Uterus (tissue), 4 donors: ENCODE data around the gene CFAP97. TPM values are rescaled to one million over a fixed set of nuclear protein-coding genes. Genes with fewer than 3 reads are reported as not detected.
"Not testable (repeated sequence)": the region's sequence is repeated elsewhere in the genome, so short reads cannot be mapped to it uniquely, and the experiment has no call there.

ENCODE experiments used
- DNase-seq, 2 donors: peaks; one replicate each; pipeline ENCODE4 v3.0.0-alpha.2; 2019 to 2020
- H3K27ac ChIP-seq, 2 donors: fragments of 200-600 bp; sonication (generic); 1 replicate in 1 of 2; 2 replicates in 1 of 2; pipeline ENCODE4 v1.5.1; 2016 to 2018
- H3K27me3 ChIP-seq, 2 donors: fragments of 200-600 bp; sonication (generic); one replicate each; pipeline ENCODE4 v1.5.1; 2018 to 2019; ENCODE audit warnings: control low read depth in 1 of 2
- H3K36me3 ChIP-seq, 2 donors: fragments of 200-600 bp; sonication (generic); one replicate each; pipeline ENCODE4 v1.5.1; 2019; ENCODE audit warnings: control low read depth in 1 of 2
- H3K4me1 ChIP-seq, 2 donors: fragments of 200-600 bp; sonication (generic); one replicate each; pipeline ENCODE4 v1.5.1; 2018 to 2019; ENCODE audit warnings: control low read depth in 1 of 2
- H3K4me3 ChIP-seq, 2 donors: fragments of 200-600 bp; sonication (generic); 1 replicate in 1 of 2; 2 replicates in 1 of 2; pipeline ENCODE4 v1.5.1; 2018 to 2019; ENCODE audit warnings: mild to moderate bottlenecking in 1 of 2
- H3K9me3 ChIP-seq, 2 donors: fragments of 200-600 bp; sonication (generic); one replicate each; pipeline ENCODE4 v1.5.1; 2019; ENCODE audit warnings: control low read depth in 1 of 2
- POLR2A ChIP-seq, 2 donors: fragments of 450-650 bp; IDR thresholded peaks; one replicate each; pipeline ENCODE4 v1.6.1; 2016; ENCODE audit warnings: antibody characterized with exemption in 2 of 2, mild to moderate bottlenecking in 1 of 2, moderate library complexity in 1 of 2
- intact Hi-C: fragments of 100-400 bp; cut with DNase I; formaldehyde crosslinking; loops from one replicate; pipeline ENCODE4 v1.15.1; 2023; ENCODE audit warnings: low total_unique reads
- total RNA-seq, 4 donors: library from RNA; depleted of rRNA in 3 of 4; stranded (reverse); fragments of >200 nt in 3 of 4; gene quantifications; one replicate each; pipeline versions ENCODE4 v1.1.0 to v1.2.4, GENCODE V29; 2014 to 2023
- TF ChIP-seq, protein P1 (sequence below), 4 experiments: fragments of 200-600 bp in 2 of 4; fragments of 450-650 bp in 2 of 4; sonication (generic) in 2 of 4; IDR thresholded peaks; one replicate each; pipeline ENCODE4 v1.5.1; 2016 to 2019; ENCODE audit warnings: antibody characterized with exemption in 4 of 4, mild to moderate bottlenecking in 2 of 4, moderate library complexity in 1 of 4
- donor health status: DM: yes; HTN: yes; CAD: no.

CFAP97 gene
- total RNA-seq, 4 donors from 2014 or later, result 20.9 to 63.1 (median 42.0) TPM

DNA sequence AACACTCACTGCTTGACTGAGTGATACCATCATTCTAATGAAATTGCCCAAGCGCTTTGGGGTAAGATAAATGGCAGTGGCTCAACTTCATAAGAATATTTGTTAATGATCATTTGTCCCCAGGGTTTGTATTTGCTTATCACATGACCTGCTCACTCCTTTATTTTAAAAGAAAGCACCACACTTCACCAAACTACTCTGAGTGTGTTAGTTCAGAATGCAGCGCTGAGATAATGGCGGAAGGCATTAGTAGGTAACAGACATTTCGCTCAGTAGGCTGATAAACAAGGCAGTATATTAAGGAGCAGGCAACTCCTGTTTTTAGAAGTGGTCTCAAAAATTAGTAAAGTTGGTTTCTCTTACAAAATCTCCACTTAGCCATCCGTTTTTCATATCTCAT is 7.2 kb upstream of the CFAP97 start:
- peak overlapping the region; percentile 89 to 93 for H3K27ac ChIP-seq

DNA sequence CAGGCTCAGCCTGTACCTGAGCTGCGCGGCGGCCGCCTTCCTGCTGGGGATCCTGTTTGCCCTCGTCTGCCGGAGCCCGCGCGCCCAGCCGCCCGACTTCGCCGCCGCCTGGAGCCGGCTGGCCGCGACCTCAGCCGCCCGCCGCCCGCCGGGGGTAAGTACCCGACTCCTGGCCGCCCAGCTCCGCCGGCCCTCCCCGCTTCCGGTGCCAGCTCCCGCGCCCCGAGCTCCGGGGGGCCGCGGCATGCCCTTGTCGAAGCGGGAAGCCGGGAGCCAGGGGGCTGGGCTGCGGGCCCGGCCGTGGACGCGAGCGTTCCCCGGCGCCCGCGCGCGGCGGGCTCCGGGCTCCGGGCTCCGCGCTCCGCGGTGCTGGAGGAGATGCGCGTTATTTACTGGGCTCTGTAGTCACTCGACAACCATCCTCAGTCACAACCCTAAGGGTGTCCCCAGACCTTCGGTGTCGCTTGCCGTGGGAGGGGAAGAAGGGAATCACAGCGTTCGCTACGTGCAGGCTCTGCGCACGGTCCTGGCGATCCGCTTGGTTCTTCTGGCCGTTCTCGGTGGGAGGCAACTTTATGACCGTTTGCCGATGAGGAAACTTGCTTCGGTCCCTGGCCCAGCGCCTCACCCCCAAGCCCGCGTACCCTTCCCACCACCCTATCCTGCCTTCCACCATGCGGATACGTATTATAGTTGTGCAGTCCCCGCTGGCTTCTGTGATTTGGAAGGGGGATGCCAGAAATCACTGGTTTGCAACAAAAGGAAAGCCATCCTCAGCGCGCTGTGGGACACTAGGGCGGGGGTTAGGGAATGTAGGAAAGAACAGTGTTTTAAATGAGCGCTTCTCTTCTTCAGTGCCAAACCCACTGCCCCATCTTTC is 6.5 kb upstream of the CFAP97 start:
- intact Hi-C loops, result no loop called here
- peak in 1 of 2 donors; percentile 43 for DNase-seq

More for the DNA sequence above, 7.2 kb upstream of the CFAP97 start:
- no peak for TF ChIP-seq POLR2A (IDR thresholded peaks at IDR 0.05)
- TF ChIP-seq, protein P1, sequence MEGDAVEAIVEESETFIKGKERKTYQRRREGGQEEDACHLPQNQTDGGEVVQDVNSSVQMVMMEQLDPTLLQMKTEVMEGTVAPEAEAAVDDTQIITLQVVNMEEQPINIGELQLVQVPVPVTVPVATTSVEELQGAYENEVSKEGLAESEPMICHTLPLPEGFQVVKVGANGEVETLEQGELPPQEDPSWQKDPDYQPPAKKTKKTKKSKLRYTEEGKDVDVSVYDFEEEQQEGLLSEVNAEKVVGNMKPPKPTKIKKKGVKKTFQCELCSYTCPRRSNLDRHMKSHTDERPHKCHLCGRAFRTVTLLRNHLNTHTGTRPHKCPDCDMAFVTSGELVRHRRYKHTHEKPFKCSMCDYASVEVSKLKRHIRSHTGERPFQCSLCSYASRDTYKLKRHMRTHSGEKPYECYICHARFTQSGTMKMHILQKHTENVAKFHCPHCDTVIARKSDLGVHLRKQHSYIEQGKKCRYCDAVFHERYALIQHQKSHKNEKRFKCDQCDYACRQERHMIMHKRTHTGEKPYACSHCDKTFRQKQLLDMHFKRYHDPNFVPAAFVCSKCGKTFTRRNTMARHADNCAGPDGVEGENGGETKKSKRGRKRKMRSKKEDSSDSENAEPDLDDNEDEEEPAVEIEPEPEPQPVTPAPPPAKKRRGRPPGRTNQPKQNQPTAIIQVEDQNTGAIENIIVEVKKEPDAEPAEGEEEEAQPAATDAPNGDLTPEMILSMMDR (IDR thresholded peaks at IDR 0.05), result no peak
- no peak for DNase-seq
- no peaks in the 10 kb centered on the region for H3K27me3 ChIP-seq
- H3K9me3 ChIP-seq, result no peaks in the 10 kb centered on the region
- intact Hi-C loops, result no loop called here
- H3K36me3 ChIP-seq, result no peaks in the 10 kb centered on the region
- no peaks in the 10 kb centered on the region for H3K4me1 ChIP-seq
- peak overlapping the region; percentile 35 to 86 for H3K4me3 ChIP-seq

DNA sequence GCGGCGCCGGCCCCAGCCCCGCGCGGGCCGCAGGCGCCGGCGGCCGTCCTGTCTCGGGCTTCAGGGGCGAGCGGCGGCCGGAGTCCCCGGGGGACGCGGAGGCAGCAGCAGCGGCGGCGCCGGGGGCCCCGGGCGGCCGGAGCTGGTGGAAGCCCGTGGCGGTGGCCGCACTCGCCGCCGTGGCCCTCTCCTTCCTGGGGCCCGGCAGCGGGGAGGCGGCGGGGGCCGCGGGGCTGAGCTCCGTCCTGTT is 6.0 kb upstream of the CFAP97 start:
- Histone ChIP-seq H3K27ac (peak overlapping the region; percentile 89 to 93), H3K4me3 (peak overlapping the region; percentile 35 to 86)
- H3K36me3 ChIP-seq, intact Hi-C loops, H3K4me1 ChIP-seq, DNase-seq, H3K9me3 ChIP-seq, H3K27me3 ChIP-seq: not testable (repeated sequence)

More for the DNA sequence above, 6.5 kb upstream of the CFAP97 start:
- TF ChIP-seq, protein P1 (IDR thresholded peaks at IDR 0.05), result no peak
- TF ChIP-seq POLR2A (IDR thresholded peaks at IDR 0.05), result peak; percentile 21 to 23
- Histone ChIP-seq H3K27me3 (no peaks in the 10 kb centered on the region), H3K27ac (peak overlapping the region; percentile 89 to 93), H3K4me3 (peak overlapping the region; percentile 35 to 86), H3K9me3 (no peaks in the 10 kb centered on the region), H3K36me3 (no peaks in the 10 kb centered on the region), H3K4me1 (no peaks in the 10 kb centered on the region)

DNA sequence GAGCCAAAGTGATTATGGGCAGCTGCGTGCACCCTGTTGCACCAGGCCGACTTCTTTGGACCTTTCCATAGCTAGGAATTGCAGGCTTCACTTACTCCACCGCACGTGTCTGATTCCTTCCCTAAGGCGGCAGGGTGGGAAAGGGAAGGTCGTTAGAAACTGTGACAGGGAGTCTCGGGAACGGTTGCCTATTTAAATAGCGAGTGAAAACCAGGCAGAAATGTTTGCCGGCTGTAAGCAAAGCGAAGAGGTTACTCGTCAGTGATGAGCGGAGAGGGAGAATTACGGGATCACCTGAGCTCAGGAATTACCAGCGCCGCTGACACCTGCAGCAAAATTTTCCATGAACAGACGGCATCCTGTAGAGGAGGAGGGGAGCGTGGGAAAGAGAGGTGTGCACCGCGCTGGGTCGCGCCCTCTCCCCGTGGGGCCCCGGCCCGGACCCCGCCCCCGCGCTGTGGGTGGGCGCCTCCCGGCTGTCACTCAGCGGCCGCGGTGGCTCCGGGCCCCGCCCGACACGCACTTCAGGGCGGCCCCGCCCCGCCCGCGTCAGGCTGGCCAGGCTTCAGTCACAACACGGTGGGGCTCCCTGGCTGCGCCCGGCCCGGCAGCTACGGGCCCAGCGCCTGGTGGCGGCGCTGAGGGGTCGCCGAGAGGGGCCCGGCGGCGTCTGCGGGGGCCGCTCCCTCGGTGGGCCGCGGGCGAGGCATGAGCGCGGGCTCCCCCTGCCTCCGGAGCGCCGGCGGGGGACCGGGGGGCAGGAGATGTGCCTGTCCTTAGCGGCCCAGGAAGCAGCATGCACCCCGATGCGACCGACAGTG is 5.4 kb upstream of the CFAP97 start, which contains the start of gene SNX25:
Gene SNX25, plus strand, starts transcription at position 568 of the 821 bp plus-strand sequence. Its CDS starts 229 bp downstream, at position 797.
- Histone ChIP-seq H3K4me3 (peak within 1 kb of the TSS; percentile 35 to 86), H3K36me3 (no peaks in the 10 kb centered on the region), H3K4me1 (no peaks in the 10 kb centered on the region), H3K9me3 (no peaks in the 10 kb centered on the region), H3K27ac (peak within 1 kb of the TSS; percentile 89 to 93), H3K27me3 (no peaks in the 10 kb centered on the region)
- intact Hi-C loops, result no loop called here
- TF ChIP-seq, protein P1 (IDR thresholded peaks at IDR 0.05), result peak in 3 of 4 experiments; percentile 33 to 45 (median 35)
- TF ChIP-seq POLR2A (IDR thresholded peaks at IDR 0.05), result peak; percentile 85 to 94
- DNase-seq, result peak; percentile 70 to 82

DNA sequence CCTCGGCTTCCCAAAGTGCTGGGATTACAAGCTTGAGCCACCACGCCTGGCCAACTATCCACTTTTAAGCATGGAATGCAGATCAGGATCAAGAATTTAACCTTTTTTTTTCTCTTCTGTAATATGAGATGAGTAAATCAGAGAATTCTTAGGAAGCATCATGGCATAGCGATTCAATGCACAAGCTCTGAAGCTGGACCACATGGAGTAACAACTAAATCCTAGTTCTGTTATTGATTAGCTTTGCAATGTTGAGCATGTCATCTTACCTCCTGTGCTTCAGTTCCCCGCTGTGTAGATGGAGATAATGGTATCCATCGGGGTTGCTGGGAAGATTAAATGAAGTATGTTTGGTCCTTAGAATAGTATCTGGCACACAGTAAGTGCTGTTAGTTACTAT is 3.7 kb upstream of the CFAP97 start:
- DNase-seq, result no peak
- no peak overlapping the region for H3K27ac ChIP-seq
- intact Hi-C loops, result no loop called here
- no peaks in the 10 kb centered on the region for H3K27me3 ChIP-seq
- TF ChIP-seq, protein P1 (IDR thresholded peaks at IDR 0.05), result no peak
- no peak for TF ChIP-seq POLR2A (IDR thresholded peaks at IDR 0.05)
- no peaks in the 10 kb centered on the region for H3K9me3 ChIP-seq
- no peaks in the 10 kb centered on the region for H3K36me3 ChIP-seq
- no peak overlapping the region for H3K4me3 ChIP-seq
- peaks cover 0 to under 1% of the 10 kb centered on the region in 2 donors for H3K4me1 ChIP-seq
